ENCODE data around the gene SLC4A4. TPM values are rescaled to one million over a fixed set of nuclear protein-coding genes. Genes with fewer than 3 reads are reported as not detected.

Gene SLC4A4
- total and polyA plus RNA-seq, 7 donors = 0.24 to 3.3 (median 2.0) TPM

DNA sequence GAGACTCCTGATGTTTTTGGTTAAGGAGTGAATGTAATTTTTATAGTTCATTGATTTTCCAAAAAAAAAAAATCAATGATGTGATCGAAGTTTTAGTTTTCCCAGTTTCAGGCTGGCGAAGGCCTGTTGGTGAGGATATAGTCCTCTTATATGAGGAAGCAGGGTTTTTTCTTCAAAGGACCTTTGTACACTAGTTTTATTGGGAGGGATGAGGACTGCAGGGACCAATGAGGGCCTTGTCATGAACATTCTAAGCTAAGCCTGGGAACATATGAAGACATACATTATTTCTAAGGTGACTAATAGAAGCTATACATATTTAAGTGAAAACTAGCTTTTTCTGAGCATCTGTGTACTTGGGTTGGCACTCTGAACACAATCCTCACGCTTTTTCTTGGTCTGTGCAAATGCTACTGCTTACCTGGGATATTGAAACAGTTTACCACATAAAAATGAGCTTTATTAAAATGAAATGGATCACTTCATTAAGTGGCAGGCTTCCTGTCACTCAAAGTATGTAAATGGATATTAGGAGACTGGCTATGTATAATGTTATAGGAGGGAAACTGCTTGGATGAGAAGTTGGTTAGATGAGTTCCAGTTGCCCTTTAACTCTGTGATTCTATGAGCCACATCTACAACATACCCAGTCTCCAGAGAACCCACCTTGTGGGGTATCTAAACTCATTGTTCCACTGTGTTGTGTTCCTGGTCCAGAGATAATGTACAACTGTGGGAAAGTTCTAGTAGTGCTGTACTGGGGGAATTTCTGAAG is 43.5 kb downstream of the SLC4A4 start:
- H3K9me3 ChIP-seq = no peaks in the 10 kb centered on the region
- H3K27me3 ChIP-seq (ENCODE audit: insufficient read depth in 3 of 3, low read length in 2 of 3) = no peaks in the 10 kb centered on the region
- no peak for TF ChIP-seq CTCF (IDR thresholded peaks at IDR 0.05)
- no peak overlapping the region for H3K4me3 ChIP-seq
- 93 to 95% (median 94%) methylated on average over 3 of the region's 3 CpGs for WGBS, 3 donors
- ATAC-seq (no peak), DNase-seq (no peak)
- no peaks in the 10 kb centered on the region for H3K4me1 ChIP-seq
- no peaks in the 10 kb centered on the region for H3K36me3 ChIP-seq (ENCODE audit: insufficient read depth in 1 of 2, low read depth in 1 of 2)
- no peak overlapping the region for H3K27ac ChIP-seq
- intact Hi-C loops (cut with DNase I) = no loop called here

DNA sequence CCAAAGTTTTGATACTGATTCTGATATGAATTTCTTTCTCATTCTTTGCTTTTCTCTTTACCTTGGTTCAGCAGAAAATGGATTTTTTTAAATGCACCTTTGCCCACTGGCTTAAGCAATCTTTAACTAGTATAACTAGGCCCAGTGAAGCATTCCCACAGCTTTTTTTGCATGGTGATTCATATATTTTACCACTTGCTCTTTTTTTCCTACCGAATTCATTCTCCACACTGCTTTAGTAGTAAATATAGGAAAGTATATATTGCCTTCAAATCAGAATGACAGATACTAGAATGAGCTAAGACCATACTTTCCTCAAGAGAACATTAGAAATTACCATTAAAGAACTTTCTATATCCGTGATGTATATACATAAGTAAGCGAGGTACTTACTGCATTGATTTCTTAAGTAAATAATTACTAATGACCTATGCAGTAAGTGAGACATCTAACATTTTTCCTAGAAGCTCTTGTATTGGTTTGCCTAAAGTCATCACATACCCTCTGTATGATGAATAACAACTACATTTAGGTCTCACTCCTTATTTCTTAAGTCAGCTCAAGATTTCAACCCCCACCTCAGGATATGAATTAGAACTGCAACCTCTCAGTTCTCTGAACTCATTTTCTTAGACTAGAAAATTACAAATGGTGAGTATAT is 44.2 kb downstream of the SLC4A4 start:
- no peak for TF ChIP-seq CTCF (IDR thresholded peaks at IDR 0.05)
- ATAC-seq = no peak
- Histone ChIP-seq H3K4me3 (no peak overlapping the region), H3K36me3 (ENCODE audit: insufficient read depth in 1 of 2, low read depth in 1 of 2) (no peaks in the 10 kb centered on the region), H3K27me3 (ENCODE audit: insufficient read depth in 3 of 3, low read length in 2 of 3) (no peaks in the 10 kb centered on the region), H3K4me1 (no peaks in the 10 kb centered on the region), H3K9me3 (no peaks in the 10 kb centered on the region), H3K27ac (no peak overlapping the region)
- intact Hi-C loops (cut with DNase I) = no loop called here
- 89 to 94% (median 93%) methylated on average over 3 of the region's 3 CpGs for WGBS, 3 donors
- DNase-seq = no peak

DNA sequence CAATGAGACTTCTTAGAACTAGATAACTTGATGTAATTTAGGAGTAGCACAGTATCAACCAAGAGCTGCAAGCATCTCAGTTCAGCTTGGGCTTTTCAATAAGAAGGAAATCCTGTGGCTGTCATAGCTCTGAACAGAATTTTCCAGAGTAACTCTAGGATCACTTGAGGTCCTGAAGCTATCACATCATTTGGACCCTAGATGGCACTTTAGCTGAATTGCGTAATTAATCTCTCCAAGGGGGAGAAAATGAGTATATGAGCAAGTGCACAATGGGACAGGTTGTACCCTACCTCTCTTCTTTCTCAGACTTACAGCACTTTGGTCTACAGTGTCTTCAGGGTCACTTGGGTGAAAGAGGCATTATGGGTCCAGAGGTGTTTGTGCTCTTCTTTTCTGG is 45.2 kb downstream of the SLC4A4 start:
- Histone ChIP-seq H3K4me3 (no peak overlapping the region), H3K9me3 (no peaks in the 10 kb centered on the region), H3K27ac (no peak overlapping the region), H3K27me3 (ENCODE audit: insufficient read depth in 3 of 3, low read length in 2 of 3) (no peaks in the 10 kb centered on the region), H3K36me3 (ENCODE audit: insufficient read depth in 1 of 2, low read depth in 1 of 2) (no peaks in the 10 kb centered on the region), H3K4me1 (no peaks in the 10 kb centered on the region)
- ATAC-seq (no peak), DNase-seq (no peak)
- no peak for TF ChIP-seq CTCF (IDR thresholded peaks at IDR 0.05)
- WGBS, 3 donors = 95 to 100% (median 96%) methylated on average over 1 of the region's 1 CpG
- intact Hi-C loops (cut with DNase I) = no loop called here

GRCh38 chr4:71389149-71389827 is 50.5 kb downstream of the SLC4A4 start:
- Histone ChIP-seq H3K4me3 (no peak overlapping the region), H3K27ac (no peak overlapping the region), H3K27me3 (ENCODE audit: insufficient read depth in 3 of 3, low read length in 2 of 3) (no peaks in the 10 kb centered on the region), H3K9me3 (no peaks in the 10 kb centered on the region), H3K4me1 (no peaks in the 10 kb centered on the region), H3K36me3 (ENCODE audit: insufficient read depth in 1 of 2, low read depth in 1 of 2) (no peaks in the 10 kb centered on the region)
- 35 to 51% (median 46%) methylated on average over 2 of the region's 2 CpGs for WGBS, 3 donors
- no peak for TF ChIP-seq CTCF (IDR thresholded peaks at IDR 0.05)
- intact Hi-C loops (cut with DNase I) = no loop called here
- no peak for ATAC-seq
- DNase-seq = no peak

Measured in psoas muscle (tissue), 8 donors.